B cell (primary cell): Measurements from ENCODE around the gene IFITM1. TPM values are rescaled to one million over a fixed set of nuclear protein-coding genes. Genes with fewer than 3 reads are reported as not detected.
A peak's percentile ranks its signal among the peaks of the same experiment; 100 is the strongest.
"Not testable (repeated sequence)": the region's sequence is repeated elsewhere in the genome, so short reads cannot be mapped to it uniquely, and the experiment has no call there.

Source experiments
- ATAC-seq: fragments of 200-7000 bp; cut with Tn5 transposase; one replicate; pipeline ENCODE4 v1.10.0; 2021; ENCODE audit warnings: low read depth, mild to moderate bottlenecking, moderate number of reproducible peaks, moderate library complexity
- CTCF ChIA-PET: fragments of 350-600 bp; sonication (Branson Sonifier 250); formaldehyde crosslinking; loops from one replicate; lab custom pipeline; 2021; ENCODE audit warnings: antibody characterized with exemption, inconsistent platforms; lab: Charles Lee
- POLR2A ChIA-PET: fragments of 350-600 bp; sonication (Branson Sonifier 250); formaldehyde crosslinking; loops from one replicate; lab custom pipeline; 2021; ENCODE audit warnings: antibody characterized with exemption; lab: Charles Lee
- DNase-seq: peaks from one replicate; pipeline ENCODE4 v3.0.0; 2013
- H2AFZ ChIP-seq: 2 replicates; pipeline ENCODE4 v1.6.1; 2012; ENCODE audit warnings: mild to moderate bottlenecking, low read depth, low read length; ENCODE audit not compliant: insufficient read depth, poor library complexity, severe bottlenecking
- H3K27ac ChIP-seq, 2 donors: 1 replicate in 1 of 2; 2 replicates in 1 of 2; pipeline ENCODE4 v1.5.1; 2012 to 2013; ENCODE audit warnings: low read length in 2 of 2, mild to moderate bottlenecking in 2 of 2, moderate library complexity in 1 of 2
- H3K27me3 ChIP-seq, 4 experiments: fragments of 200-600 bp in 1 of 4; sonication (generic) in 1 of 4; replicated peaks in 1 of 4; 1 replicate in 2 of 4; 2 replicates in 2 of 4; pipeline versions ENCODE4 v1.6.1 to v1.7.0; 2013 to 2016; ENCODE audit warnings: low read length in 3 of 4, mild to moderate bottlenecking in 2 of 4, mixed read lengths in 1 of 4, moderate library complexity in 1 of 4; ENCODE audit not compliant: insufficient read depth in 4 of 4, control insufficient read depth in 3 of 4; ENCODE audit errors: control extremely low read depth in 1 of 4
- H3K36me3 ChIP-seq, 2 experiments: replicated peaks in 1 of 2; 1 replicate in 1 of 2; 2 replicates in 1 of 2; pipeline versions ENCODE4 v1.6.1 to v1.7.1; 2013; ENCODE audit warnings: low read length in 1 of 2; ENCODE audit not compliant: insufficient read depth in 2 of 2, control insufficient read depth in 1 of 2; ENCODE audit errors: control extremely low read depth in 1 of 2, extremely low read depth in 1 of 2
- H3K4me1 ChIP-seq, 2 donors: fragments of 200-600 bp in 1 of 2; sonication (generic) in 1 of 2; 1 replicate in 1 of 2; 2 replicates in 1 of 2; pipeline versions ENCODE4 v1.5.1 to v1.6.1; 2013 to 2017; ENCODE audit warnings: low read length in 2 of 2; ENCODE audit not compliant: control insufficient read depth in 2 of 2, insufficient read depth in 2 of 2
- H3K4me2 ChIP-seq: replicated peaks from 2 replicates; pipeline ENCODE3; 2012; ENCODE audit warnings: mild to moderate bottlenecking, low read depth, low read length; ENCODE audit not compliant: poor library complexity, severe bottlenecking
- H3K4me3 ChIP-seq, 5 experiments: fragments of 200-600 bp in 1 of 5; sonication (generic) in 1 of 5; 1 replicate in 3 of 5; 2 replicates in 2 of 5; pipeline versions ENCODE4 v1.5.1 to v1.7.0; 2011 to 2016; ENCODE audit warnings: low read length in 4 of 5, mild to moderate bottlenecking in 4 of 5, low read depth in 2 of 5, control low read depth in 1 of 5, moderate library complexity in 1 of 5; ENCODE audit not compliant: insufficient read depth in 1 of 5; ENCODE audit errors: control extremely low read depth in 1 of 5, extremely low read depth in 1 of 5
- H3K79me2 ChIP-seq: fragments of 200-600 bp; sonication (generic); one replicate; pipeline ENCODE4 v1.6.0; 2016; ENCODE audit warnings: low read length; ENCODE audit not compliant: control insufficient read depth, insufficient read depth
- H3K9ac ChIP-seq: fragments of 200-600 bp; sonication (generic); 2 replicates; pipeline ENCODE4 v1.6.1; 2017; ENCODE audit warnings: mild to moderate bottlenecking, low read length, moderate library complexity
- H3K9me3 ChIP-seq, 3 donors: one replicate each; pipeline versions ENCODE4 v1.6.1 to v1.7.1; 2013; ENCODE audit warnings: low read length in 2 of 3; ENCODE audit not compliant: control insufficient read depth in 2 of 3, insufficient read depth in 1 of 3; ENCODE audit errors: control extremely low read depth in 1 of 3
- H4K20me1 ChIP-seq: 2 replicates; pipeline ENCODE4 v1.6.0; 2012; ENCODE audit warnings: mild to moderate bottlenecking, low read length; ENCODE audit not compliant: insufficient read depth, control insufficient read depth, poor library complexity, severe bottlenecking
- H3K27ac Mint-ChIP-seq: one replicate; pipeline ENCODE4 v1.8.0; 2021; ENCODE audit warnings: mixed read lengths
- H3K27me3 Mint-ChIP-seq: one replicate; pipeline ENCODE4 v1.8.0; 2021; ENCODE audit warnings: mixed read lengths
- H3K4me1 Mint-ChIP-seq: one replicate; pipeline ENCODE4 v1.8.0; 2021; ENCODE audit warnings: mixed read lengths
- H3K4me3 Mint-ChIP-seq: one replicate; pipeline ENCODE4 v1.8.0; 2021; ENCODE audit warnings: mixed read lengths
- H3K9me3 Mint-ChIP-seq: one replicate; pipeline ENCODE4 v1.8.0; 2022; ENCODE audit warnings: mixed read lengths; ENCODE audit not compliant: insufficient read depth
- EZH2 ChIP-seq: IDR thresholded peaks from 2 replicates; pipeline ENCODE4 v1.6.1; 2012; ENCODE audit warnings: borderline replicate concordance, low read depth, mild to moderate bottlenecking, moderate library complexity, low read length; ENCODE audit not compliant: insufficient read depth, poor library complexity, severe bottlenecking
- whole genome bisulfite sequencing: methylation state at CpG from one replicate; pipeline ENCODE4 v1.1.5; 2013; ENCODE audit warnings: missing lambda C conversion rate; ENCODE audit not compliant: insufficient coverage; 5-methylcytosine and 5-hydroxymethylcytosine counted together
- intact Hi-C: fragments of 100-400 bp; cut with micrococcal nuclease; formaldehyde crosslinking; loops from one replicate; pipeline ENCODE4 v1.10.0; 2022
- polyA plus RNA-seq: library from polyadenylated mRNA; depleted of rRNA; stranded (reverse); fragments of >200 nt; gene quantifications from 2 replicates; pipeline ENCODE4 v1.2.3, GENCODE V29; 2012
- total RNA-seq, 2 donors: library from RNA; stranded (reverse); fragments of 120-200 nt in 1 of 2; gene quantifications; 1 replicate in 1 of 2; 2 replicates in 1 of 2; pipeline versions ENCODE4 v1.2.3 to v1.2.4, GENCODE V29; 2013 to 2022
- TF ChIP-seq, protein P1 (sequence below): fragments of 200-600 bp; IDR thresholded peaks from one replicate; pipeline ENCODE4 v1.8.0; 2022; ENCODE audit warnings: antibody characterized with exemption, mild to moderate bottlenecking

IFITM1 gene
- total and polyA plus RNA-seq, 2 donors (not counting 1 experiment from before 2014, with no cell fraction given) = 19.5 to 83.7 TPM

DNA sequence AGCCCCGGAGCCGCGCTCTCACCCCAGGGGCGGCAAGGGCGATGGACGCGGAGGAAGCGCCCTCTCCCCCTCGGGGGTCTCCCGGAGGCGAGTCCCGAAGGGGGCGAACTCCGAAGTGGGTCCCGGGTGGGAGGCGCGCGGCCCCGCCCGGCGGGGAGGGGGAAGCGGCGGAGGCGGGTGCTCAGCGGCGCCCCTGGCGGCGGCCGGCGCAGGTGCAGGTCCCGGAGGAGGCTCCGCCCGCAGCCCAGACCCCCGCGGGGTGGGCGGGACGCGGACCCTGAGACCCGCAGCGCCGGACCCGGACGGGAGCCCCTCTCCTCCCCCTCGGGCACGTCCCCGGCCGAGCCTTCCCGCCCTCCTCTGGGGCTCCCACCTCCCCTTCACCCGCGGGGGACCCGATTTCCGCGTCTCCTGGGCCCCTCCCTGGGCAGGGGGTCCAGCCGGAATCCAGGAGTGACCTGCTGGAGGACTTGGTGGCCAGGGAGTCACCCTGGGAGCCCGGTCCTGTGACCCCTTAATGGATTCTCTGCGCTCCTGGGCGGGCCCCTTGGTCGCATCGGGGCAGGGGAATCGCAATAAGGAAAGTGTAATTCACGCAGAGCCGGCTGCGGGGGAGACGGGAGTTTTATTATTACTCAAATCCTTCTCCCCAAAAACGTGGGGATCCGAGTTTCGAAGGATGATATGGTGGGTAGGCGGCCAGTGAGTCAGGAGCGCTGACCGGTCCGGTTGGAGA is 2.7 kb upstream of the IFITM1 start:
- CTCF ChIA-PET = interaction anchor here (1.1 to 2.6 kb wide), 3 partner anchors 14 to 60 kb away, joined by 3 to 11 read pairs (median 6); no protein-coding TSS in a partner anchor
- intact Hi-C loops, H3K9me3 ChIP-seq, H3K9me3 Mint-ChIP-seq, H2AFZ ChIP-seq, H3K27me3 ChIP-seq, H3K36me3 ChIP-seq, H3K27me3 Mint-ChIP-seq, H4K20me1 ChIP-seq, POLR2A ChIA-PET, DNase-seq: not testable (repeated sequence)
- peak overlapping the region in 1 of 2 donors; percentile 89 for H3K27ac ChIP-seq
- peak overlapping the region; percentile 85 for H3K4me2 ChIP-seq
- peaks cover 44 to 73% of the 10 kb centered on the region in 2 donors for H3K4me1 ChIP-seq
- Mint-ChIP-seq H3K4me1 (peaks cover 58% of the 10 kb centered on the region), H3K4me3 (peak overlapping the region; percentile 86), H3K27ac (peak overlapping the region; percentile 88)
- H3K9ac ChIP-seq = peak overlapping the region; percentile 20
- H3K4me3 ChIP-seq = peak overlapping the region in 4 of 5 experiments; percentile 17 to 42 (median 33)
- ATAC-seq = peak; percentile 76
- no CpG with 5 or more reads among the region's 71 CpGs for WGBS
- H3K79me2 ChIP-seq = peaks cover 41% of the 10 kb centered on the region

DNA sequence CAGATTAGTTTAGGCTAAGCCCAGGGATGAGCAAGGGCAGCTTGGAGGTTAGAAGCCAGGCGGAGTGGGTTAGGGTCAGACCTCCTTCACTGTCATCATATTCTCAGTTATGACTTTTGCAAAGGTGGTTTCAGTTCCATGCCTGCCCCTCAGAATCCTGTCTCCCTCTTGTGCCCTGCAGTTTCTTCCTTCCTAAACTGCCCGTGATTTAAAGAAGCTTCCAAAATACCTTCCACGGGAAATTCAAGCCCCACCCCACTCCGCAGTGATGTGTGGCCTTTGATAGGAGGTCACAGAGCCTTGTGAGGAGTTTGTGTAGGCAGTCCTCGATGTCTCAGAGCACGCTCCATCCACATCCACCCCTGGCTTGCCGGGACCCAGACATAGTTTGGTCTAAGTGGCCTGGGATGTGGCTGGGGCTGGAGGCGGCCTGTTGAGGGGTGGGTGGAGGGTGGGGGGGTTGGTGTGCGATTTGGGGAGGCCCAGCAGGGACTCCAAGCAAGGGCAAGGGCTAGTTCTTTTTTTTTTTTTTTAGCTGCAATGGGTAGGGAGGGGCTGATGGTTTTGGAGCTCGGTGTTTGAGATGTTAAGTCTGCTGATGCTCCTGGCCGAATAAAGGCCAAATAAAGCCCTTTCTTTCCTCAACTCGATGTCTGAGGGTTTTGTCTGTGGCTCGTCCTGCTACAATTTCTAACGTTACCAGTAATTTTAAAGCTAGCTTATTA is 1.6 kb upstream of the IFITM1 start:
- H3K27me3 Mint-ChIP-seq = no peaks in the 10 kb centered on the region
- Histone ChIP-seq H3K27ac (peak overlapping the region in 1 of 2 donors; percentile 89), H3K9ac (peak overlapping the region; percentile 20), H3K4me1 (peaks cover 44 to 72% of the 10 kb centered on the region in 2 donors), H2AFZ (no peak overlapping the region), H3K4me2 (peak overlapping the region; percentile 85), H3K36me3 (peaks cover 0 to 2% of the 10 kb centered on the region in 2 experiments), H3K9me3 (no peaks in the 10 kb centered on the region), H3K79me2 (peaks cover 41% of the 10 kb centered on the region), H3K27me3 (no peaks in the 10 kb centered on the region), H3K4me3 (peak overlapping the region in 3 of 5 experiments; percentile 25 to 79 (median 42)), H4K20me1 (no peaks in the 10 kb centered on the region)
- intact Hi-C loops = no loop called here
- 90% methylated on average over 6 of the region's 14 CpGs for WGBS
- peaks cover 60% of the 10 kb centered on the region for H3K4me1 Mint-ChIP-seq
- H3K9me3 Mint-ChIP-seq = no peaks in the 10 kb centered on the region
- no peak for DNase-seq
- ChIA-PET CTCF (interaction anchor here (1.0 to 2.6 kb wide), 10 partner anchors 11 to 61 kb away, joined by 3 to 11 read pairs (median 6); no protein-coding TSS in a partner anchor), POLR2A (interaction anchor here (0.5 to 1.1 kb wide), 4 partner anchors 36 to 74 kb away, joined by 3 to 9 read pairs (median 4); no protein-coding TSS in a partner anchor)
- TF ChIP-seq, protein P1, sequence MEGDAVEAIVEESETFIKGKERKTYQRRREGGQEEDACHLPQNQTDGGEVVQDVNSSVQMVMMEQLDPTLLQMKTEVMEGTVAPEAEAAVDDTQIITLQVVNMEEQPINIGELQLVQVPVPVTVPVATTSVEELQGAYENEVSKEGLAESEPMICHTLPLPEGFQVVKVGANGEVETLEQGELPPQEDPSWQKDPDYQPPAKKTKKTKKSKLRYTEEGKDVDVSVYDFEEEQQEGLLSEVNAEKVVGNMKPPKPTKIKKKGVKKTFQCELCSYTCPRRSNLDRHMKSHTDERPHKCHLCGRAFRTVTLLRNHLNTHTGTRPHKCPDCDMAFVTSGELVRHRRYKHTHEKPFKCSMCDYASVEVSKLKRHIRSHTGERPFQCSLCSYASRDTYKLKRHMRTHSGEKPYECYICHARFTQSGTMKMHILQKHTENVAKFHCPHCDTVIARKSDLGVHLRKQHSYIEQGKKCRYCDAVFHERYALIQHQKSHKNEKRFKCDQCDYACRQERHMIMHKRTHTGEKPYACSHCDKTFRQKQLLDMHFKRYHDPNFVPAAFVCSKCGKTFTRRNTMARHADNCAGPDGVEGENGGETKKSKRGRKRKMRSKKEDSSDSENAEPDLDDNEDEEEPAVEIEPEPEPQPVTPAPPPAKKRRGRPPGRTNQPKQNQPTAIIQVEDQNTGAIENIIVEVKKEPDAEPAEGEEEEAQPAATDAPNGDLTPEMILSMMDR = no peak
- TF ChIP-seq EZH2 = no peak
- peak overlapping the region; percentile 93 for H3K4me3 Mint-ChIP-seq
- no peak for ATAC-seq
- peak overlapping the region; percentile 94 for H3K27ac Mint-ChIP-seq
